ENCODE results near the gene CIZ1. TPM values are rescaled to one million over a fixed set of nuclear protein-coding genes. Genes with fewer than 3 reads are reported as not detected.

The CIZ1 gene
- polyA plus RNA-seq, 1 of the 3 experiments (the other 2 are of a cell fraction), result 37.0 TPM

DNA sequence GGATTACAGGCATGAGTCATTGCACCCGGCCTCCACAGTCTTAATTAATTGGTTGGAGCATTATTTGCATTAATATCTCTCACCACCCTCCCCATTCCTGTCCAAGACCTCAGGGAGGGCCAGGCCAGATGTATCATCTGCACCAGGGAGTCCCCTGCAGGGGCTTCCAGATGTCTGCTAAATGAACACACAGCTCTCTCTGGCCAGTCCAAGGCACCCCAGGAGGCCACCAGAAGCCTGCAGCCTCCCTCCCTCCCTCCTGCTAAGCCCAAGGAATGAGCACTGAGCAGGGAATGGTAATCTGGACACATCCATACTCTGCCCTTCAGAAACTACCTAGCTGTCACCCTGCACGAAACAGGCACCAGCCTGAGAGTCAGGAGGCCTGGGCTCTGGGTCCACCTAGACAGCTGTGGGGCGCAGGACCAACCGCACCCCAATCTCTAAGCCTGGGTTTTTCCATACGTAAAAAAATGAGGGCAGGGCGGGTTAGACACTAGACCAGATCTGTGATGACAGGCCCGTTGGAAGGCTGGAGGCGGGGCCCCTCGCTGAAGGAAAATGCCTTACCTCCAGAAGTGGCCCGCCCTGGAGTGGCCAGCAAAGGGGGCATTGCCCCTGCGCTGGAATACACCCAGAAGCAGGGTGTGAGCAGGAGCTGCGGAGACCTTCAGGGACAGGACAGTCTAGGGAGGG lies 8.3 kb downstream of the CIZ1 start:
- peaks cover 7% of the 10 kb centered on the region for H3F3A ChIP-seq (replicated peaks; ENCODE audit: insufficient read depth)
- POLR2A ChIA-PET, result no interaction called here
- H4K20me1 ChIP-seq (ENCODE audit: insufficient read depth), result no peaks in the 10 kb centered on the region
- no peak overlapping the region for H3K9ac ChIP-seq
- no peaks in the 10 kb centered on the region for H3K27me3 ChIP-seq (ENCODE audit: insufficient read depth)
- CTCF ChIA-PET, result interaction anchor here (0.9 to 1.5 kb wide), 5 partner anchors 8 to 159 kb away, joined by 3 to 4 read pairs (median 3); partner anchors contain the start of gene CIZ1
- H3K9me2 ChIP-seq, result no peaks in the 10 kb centered on the region
- H3K79me2 ChIP-seq (ENCODE audit: insufficient read depth), result peaks cover 12% of the 10 kb centered on the region; the same call in 1 of the 2 replicates
- no peaks in the 10 kb centered on the region for H3K9me3 ChIP-seq
- no peak overlapping the region for H2AFZ ChIP-seq (ENCODE audit: low read depth)
- 82% methylated on average over 11 of the region's 12 CpGs for WGBS (ENCODE audit: low lambda C conversion rate)
- no peak overlapping the region for H3K4me2 ChIP-seq
- H3K4me1 ChIP-seq (ENCODE audit: control insufficient read depth in 1 of 2, insufficient read depth in 2 of 2, low read depth in 1 of 2, low read length in 1 of 2), result peaks cover 0 to under 1% of the 10 kb centered on the region in 2 experiments; a peak in 1 of 4 replicates
- DNase-seq, result no peak
- no peak overlapping the region for H3K4me3 ChIP-seq (ENCODE audit: low read depth in 2 of 2, low read length in 1 of 2)
- H3K27ac ChIP-seq (ENCODE audit: low read depth in 2 of 2, low read length in 1 of 2), result no peak overlapping the region
- H3K36me3 ChIP-seq (replicated peaks in 1 of 2; ENCODE audit: control insufficient read depth in 1 of 2, insufficient read depth in 2 of 2, low read length in 1 of 2), result peaks cover 43 to 48% of the 10 kb centered on the region in 2 experiments
- TF ChIP-seq TAF1 (IDR thresholded peaks at IDR 0.05; ENCODE audit: borderline replicate concordance, low read depth, low read length) (no peak), RCOR1 (IDR thresholded peaks at IDR 0.05; ENCODE audit: low read length) (no peak), RXRA (IDR thresholded peaks at IDR 0.05; ENCODE audit: borderline replicate concordance, low read depth) (no peak), RAD21 (IDR thresholded peaks at IDR 0.05; ENCODE audit: low read length) (no peak), MEF2A (IDR thresholded peaks at IDR 0.05; ENCODE audit: borderline replicate concordance, low read depth) (no peak), NFIC (IDR thresholded peaks at IDR 0.05; ENCODE audit: borderline replicate concordance) (no peak), SIN3A (IDR thresholded peaks at IDR 0.05; ENCODE audit: borderline replicate concordance, low read depth, low read length) (no peak), TEAD4 (IDR thresholded peaks at IDR 0.05; ENCODE audit: borderline replicate concordance, insufficient read depth) (no peak), EZH2phosphoT487 (IDR thresholded peaks at IDR 0.05; ENCODE audit: borderline replicate concordance, low read depth) (no peak), YY1 (IDR thresholded peaks at IDR 0.05; ENCODE audit: low read depth) (no peak), CHD2 (IDR thresholded peaks at IDR 0.05; ENCODE audit: low read length, partially characterized antibody) (no peak), FOSL2 (IDR thresholded peaks at IDR 0.05; ENCODE audit: borderline replicate concordance, low read depth) (no peak), TCF12 (IDR thresholded peaks at IDR 0.05) (no peak), GABPA (IDR thresholded peaks at IDR 0.05; ENCODE audit: low read depth) (no peak), RFX5 (IDR thresholded peaks at IDR 0.05; ENCODE audit: low read length) (no peak), FOXJ3 (CRISPR knock-in tag; IDR thresholded peaks at IDR 0.05) (no peak), IRF3 (IDR thresholded peaks at IDR 0.05; ENCODE audit: low read depth, low read length) (no peak)
- TF ChIP-seq, protein P1, sequence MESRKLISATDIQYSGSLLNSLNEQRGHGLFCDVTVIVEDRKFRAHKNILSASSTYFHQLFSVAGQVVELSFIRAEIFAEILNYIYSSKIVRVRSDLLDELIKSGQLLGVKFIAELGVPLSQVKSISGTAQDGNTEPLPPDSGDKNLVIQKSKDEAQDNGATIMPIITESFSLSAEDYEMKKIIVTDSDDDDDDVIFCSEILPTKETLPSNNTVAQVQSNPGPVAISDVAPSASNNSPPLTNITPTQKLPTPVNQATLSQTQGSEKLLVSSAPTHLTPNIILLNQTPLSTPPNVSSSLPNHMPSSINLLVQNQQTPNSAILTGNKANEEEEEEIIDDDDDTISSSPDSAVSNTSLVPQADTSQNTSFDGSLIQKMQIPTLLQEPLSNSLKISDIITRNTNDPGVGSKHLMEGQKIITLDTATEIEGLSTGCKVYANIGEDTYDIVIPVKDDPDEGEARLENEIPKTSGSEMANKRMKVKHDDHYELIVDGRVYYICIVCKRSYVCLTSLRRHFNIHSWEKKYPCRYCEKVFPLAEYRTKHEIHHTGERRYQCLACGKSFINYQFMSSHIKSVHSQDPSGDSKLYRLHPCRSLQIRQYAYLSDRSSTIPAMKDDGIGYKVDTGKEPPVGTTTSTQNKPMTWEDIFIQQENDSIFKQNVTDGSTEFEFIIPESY (IDR thresholded peaks at IDR 0.05; ENCODE audit: borderline replicate concordance, low read depth), result no peak

All from SK-N-SH (cell line).